Activated CD4-positive, alpha-beta T cell treated with anti-CD3 and anti-CD28 coated beads, Interleukin-2, amount 10 ng/mL, durations not matched to agents 24 days and 14 days (primary cell): Measurements from ENCODE around the gene RTTN. TPM values are rescaled to one million over a fixed set of nuclear protein-coding genes. Genes with fewer than 3 reads are reported as not detected.
A peak's percentile ranks its signal among the peaks of the same experiment; 100 is the strongest.

Source experiments
- DNase-seq: peaks from one replicate; pipeline ENCODE4 v3.0.0; 2022
- H3K27ac Mint-ChIP-seq: one replicate; pipeline ENCODE4 v1.8.0; 2022; ENCODE audit warnings: mild to moderate bottlenecking, mixed read lengths
- H3K27me3 Mint-ChIP-seq: one replicate; pipeline ENCODE4 v1.8.0; 2022; ENCODE audit warnings: mixed read lengths
- H3K36me3 Mint-ChIP-seq: one replicate; pipeline ENCODE4 v1.8.0; 2022; ENCODE audit warnings: low read depth, mild to moderate bottlenecking, mixed read lengths
- H3K4me1 Mint-ChIP-seq: one replicate; pipeline ENCODE4 v1.8.0; 2021; ENCODE audit warnings: mixed read lengths
- H3K4me3 Mint-ChIP-seq: one replicate; pipeline ENCODE4 v1.8.0; 2022; ENCODE audit warnings: mild to moderate bottlenecking, moderate library complexity, mixed read lengths
- H3K9me3 Mint-ChIP-seq: one replicate; pipeline ENCODE4 v1.8.0; 2021; ENCODE audit warnings: mixed read lengths
- intact Hi-C: fragments of 100-400 bp; cut with micrococcal nuclease; formaldehyde crosslinking; loops from one replicate; pipeline ENCODE4 v1.15.1; 2023
- total RNA-seq: library from RNA; stranded (reverse); gene quantifications from 2 replicates; pipeline ENCODE4 v1.2.3, GENCODE V29; 2022

The RTTN gene
- total RNA-seq, 1 donor from 2014 or later = 28.2 TPM

- Mint-ChIP-seq H3K4me3 (no peak overlapping the region), H3K4me1 (no peaks in the 10 kb centered on the region), H3K36me3 (no peaks in the 10 kb centered on the region), H3K9me3 (peaks cover 14% of the 10 kb centered on the region), H3K27me3 (no peaks in the 10 kb centered on the region), H3K27ac (no peak overlapping the region)
- DNase-seq = no peak
- intact Hi-C loops = no loop called here
Observed at GRCh38 chr18:70229639-70230038, 24.2 kb upstream of the RTTN start.

- H3K27ac Mint-ChIP-seq = no peak overlapping the region
- peaks cover 14% of the 10 kb centered on the region for H3K9me3 Mint-ChIP-seq
- peaks cover 2% of the 10 kb centered on the region for H3K27me3 Mint-ChIP-seq
- intact Hi-C loops = no loop called here
- no peaks in the 10 kb centered on the region for H3K4me1 Mint-ChIP-seq
- no peak overlapping the region for H3K4me3 Mint-ChIP-seq
- no peak for DNase-seq
- no peaks in the 10 kb centered on the region for H3K36me3 Mint-ChIP-seq
Observed at GRCh38 chr18:70228536-70228935, 23.0 kb upstream of the RTTN start.

GRCh38 chr18:70227438-70227837 lies 22.0 kb upstream of the RTTN start:
- H3K36me3 Mint-ChIP-seq = no peaks in the 10 kb centered on the region
- no peak overlapping the region for H3K27ac Mint-ChIP-seq
- H3K9me3 Mint-ChIP-seq = peaks cover 14% of the 10 kb centered on the region
- intact Hi-C loops = no loop called here
- no peaks in the 10 kb centered on the region for H3K4me1 Mint-ChIP-seq
- H3K27me3 Mint-ChIP-seq = peaks cover 10% of the 10 kb centered on the region
- DNase-seq = no peak
- no peak overlapping the region for H3K4me3 Mint-ChIP-seq

GRCh38 chr18:70221915-70222278 lies 16.4 kb upstream of the RTTN start:
- H3K27ac Mint-ChIP-seq = no peak overlapping the region
- H3K27me3 Mint-ChIP-seq = peaks cover 28% of the 10 kb centered on the region
- intact Hi-C loops = no loop called here
- no peak for DNase-seq
- H3K9me3 Mint-ChIP-seq = peaks cover under 1% of the 10 kb centered on the region
- H3K36me3 Mint-ChIP-seq = no peaks in the 10 kb centered on the region
- H3K4me1 Mint-ChIP-seq = no peaks in the 10 kb centered on the region
- H3K4me3 Mint-ChIP-seq = no peak overlapping the region

- intact Hi-C loops = no loop called here
- Mint-ChIP-seq H3K36me3 (no peaks in the 10 kb centered on the region), H3K9me3 (no peaks in the 10 kb centered on the region), H3K27ac (no peak overlapping the region), H3K27me3 (peaks cover 28% of the 10 kb centered on the region), H3K4me3 (no peak overlapping the region), H3K4me1 (no peaks in the 10 kb centered on the region)
- DNase-seq = no peak
Observed at GRCh38 chr18:70221156-70221914, 15.8 kb upstream of the RTTN start.

- Mint-ChIP-seq H3K9me3 (no peaks in the 10 kb centered on the region), H3K27ac (no peak overlapping the region), H3K4me3 (no peak overlapping the region), H3K36me3 (no peaks in the 10 kb centered on the region), H3K4me1 (no peaks in the 10 kb centered on the region), H3K27me3 (peaks cover 28% of the 10 kb centered on the region)
- intact Hi-C loops = no loop called here
- no peak for DNase-seq
Observed at GRCh38 chr18:70220628-70221027, 15.1 kb upstream of the RTTN start.

- DNase-seq = no peak
- no peaks in the 10 kb centered on the region for H3K4me1 Mint-ChIP-seq
- H3K27me3 Mint-ChIP-seq = peaks cover 28% of the 10 kb centered on the region
- intact Hi-C loops = no loop called here
- H3K4me3 Mint-ChIP-seq = no peak overlapping the region
- no peak overlapping the region for H3K27ac Mint-ChIP-seq
- no peaks in the 10 kb centered on the region for H3K9me3 Mint-ChIP-seq
- no peaks in the 10 kb centered on the region for H3K36me3 Mint-ChIP-seq
Observed at GRCh38 chr18:70219688-70220087, 14.2 kb upstream of the RTTN start.

GRCh38 chr18:70216788-70217187 lies 11.3 kb upstream of the RTTN start:
- H3K36me3 Mint-ChIP-seq = no peaks in the 10 kb centered on the region
- no peaks in the 10 kb centered on the region for H3K9me3 Mint-ChIP-seq
- peaks cover 25% of the 10 kb centered on the region for H3K27me3 Mint-ChIP-seq
- no peak overlapping the region for H3K4me3 Mint-ChIP-seq
- H3K4me1 Mint-ChIP-seq = no peaks in the 10 kb centered on the region
- intact Hi-C loops = no loop called here
- H3K27ac Mint-ChIP-seq = no peak overlapping the region
- DNase-seq = no peak

- Mint-ChIP-seq H3K27me3 (peaks cover 7% of the 10 kb centered on the region), H3K9me3 (no peaks in the 10 kb centered on the region), H3K4me1 (peaks cover 18% of the 10 kb centered on the region), H3K27ac (no peak overlapping the region), H3K4me3 (no peak overlapping the region), H3K36me3 (peaks cover 2% of the 10 kb centered on the region)
- intact Hi-C loops = loop anchor here (5.0 kb wide), 1 partner anchor 250 kb away; no protein-coding TSS in a partner anchor
- no peak for DNase-seq
Observed at GRCh38 chr18:70207181-70207580, 1.7 kb upstream of the RTTN start.

- no peak for DNase-seq
- intact Hi-C loops = no loop called here
- no peaks in the 10 kb centered on the region for H3K9me3 Mint-ChIP-seq
- peaks cover 19% of the 10 kb centered on the region for H3K4me1 Mint-ChIP-seq
- H3K36me3 Mint-ChIP-seq = peaks cover 27% of the 10 kb centered on the region
- H3K27me3 Mint-ChIP-seq = no peaks in the 10 kb centered on the region
- no peak overlapping the region for H3K4me3 Mint-ChIP-seq
- H3K27ac Mint-ChIP-seq = no peak overlapping the region
Observed at GRCh38 chr18:70200286-70200685, 5.2 kb downstream of the RTTN start.

- Mint-ChIP-seq H3K36me3 (peaks cover 40% of the 10 kb centered on the region), H3K9me3 (no peaks in the 10 kb centered on the region), H3K27me3 (no peaks in the 10 kb centered on the region), H3K27ac (no peak overlapping the region), H3K4me1 (peaks cover 22% of the 10 kb centered on the region), H3K4me3 (no peak overlapping the region)
- no peak for DNase-seq
- intact Hi-C loops = loop anchor here (10.0 kb wide), 1 partner anchor 303 kb away; no protein-coding TSS in a partner anchor
Observed at GRCh38 chr18:70197844-70198243, 7.6 kb downstream of the RTTN start.

- DNase-seq = no peak
- no peaks in the 10 kb centered on the region for H3K9me3 Mint-ChIP-seq
- no peak overlapping the region for H3K4me3 Mint-ChIP-seq
- no peaks in the 10 kb centered on the region for H3K27me3 Mint-ChIP-seq
- H3K4me1 Mint-ChIP-seq = peaks cover 17% of the 10 kb centered on the region
- no peak overlapping the region for H3K27ac Mint-ChIP-seq
- intact Hi-C loops = loop anchor here (10.0 kb wide), 1 partner anchor 302 kb away; no protein-coding TSS in a partner anchor
- peaks cover 38% of the 10 kb centered on the region for H3K36me3 Mint-ChIP-seq
Observed at GRCh38 chr18:70197026-70197425, 8.5 kb downstream of the RTTN start.

GRCh38 chr18:70195852-70196434 lies 9.5 kb downstream of the RTTN start:
- H3K27ac Mint-ChIP-seq = no peak overlapping the region
- H3K27me3 Mint-ChIP-seq = no peaks in the 10 kb centered on the region

GRCh38 chr18:70195014-70195614 lies 10.4 kb downstream of the RTTN start:
- intact Hi-C loops = loop anchor here (10.0 kb wide), 1 partner anchor 300 kb away; no protein-coding TSS in a partner anchor
- no peaks in the 10 kb centered on the region for H3K9me3 Mint-ChIP-seq
- no peaks in the 10 kb centered on the region for H3K27me3 Mint-ChIP-seq
- H3K4me1 Mint-ChIP-seq = peaks cover 17% of the 10 kb centered on the region
- no peak overlapping the region for H3K4me3 Mint-ChIP-seq
- peak overlapping the region; percentile 86 for H3K27ac Mint-ChIP-seq
- H3K36me3 Mint-ChIP-seq = peaks cover 42% of the 10 kb centered on the region
- DNase-seq = no peak

More at GRCh38 chr18:70195852-70196434, 9.5 kb downstream of the RTTN start:
- H3K9me3 Mint-ChIP-seq = no peaks in the 10 kb centered on the region
- H3K4me3 Mint-ChIP-seq = no peak overlapping the region
- intact Hi-C loops = loop anchor here (1.0 to 10.0 kb wide), 3 partner anchors 238 to 301 kb away; no protein-coding TSS in a partner anchor
- peak; percentile 72 for DNase-seq
- H3K4me1 Mint-ChIP-seq = peaks cover 17% of the 10 kb centered on the region
- peaks cover 40% of the 10 kb centered on the region for H3K36me3 Mint-ChIP-seq
